H1 (cell line): Measurements from ENCODE around the gene CASP12. TPM values are rescaled to one million over a fixed set of nuclear protein-coding genes. Genes with fewer than 3 reads are reported as not detected.
"Not testable (repeated sequence)": the region's sequence is repeated elsewhere in the genome, so short reads cannot be mapped to it uniquely, and the experiment has no call there.

Source experiments
- CTCF ChIA-PET: fragments of 300-600 bp; sonication (Branson Sonifier 250); formaldehyde crosslinking; loops from one replicate; lab custom pipeline; 2021; ENCODE audit not compliant: partially characterized antibody; lab: Charles Lee
- POLR2A ChIA-PET: fragments of 300-600 bp; sonication (Branson Sonifier 250); formaldehyde crosslinking; loops from one replicate; lab custom pipeline; 2021; ENCODE audit warnings: inconsistent platforms; ENCODE audit not compliant: partially characterized antibody; lab: Charles Lee
- DNase-seq, 2 experiments: peaks; one replicate each; pipeline versions ENCODE4 v3.0.0 to v3.0.0-alpha.2; 2010 to 2022; ENCODE audit warnings: low spot score in 2 of 2, low read depth in 1 of 2, mixed read lengths in 1 of 2
- FAIRE-seq: peaks from 2 replicates; lab custom pipeline; 2011; peaks lifted over from hg19 to GRCh38; lab: Jason Lieb, UNC
- H2AFZ ChIP-seq: 2 replicates; pipeline ENCODE4 v1.8.1; 2012; ENCODE audit warnings: low read length, inconsistent platforms
- H2AK5ac ChIP-seq: 2 replicates; pipeline ENCODE4 v1.6.1; 2013; ENCODE audit warnings: low read depth, low read length
- H2BK120ac ChIP-seq: replicated peaks from 2 replicates; pipeline ENCODE3; 2013; ENCODE audit warnings: low read depth, low read length, inconsistent platforms
- H2BK12ac ChIP-seq: 2 replicates; pipeline ENCODE4 v1.6.1; 2013; ENCODE audit warnings: low read depth, low read length
- H2BK15ac ChIP-seq: 2 replicates; pipeline ENCODE4 v1.6.1; 2013; ENCODE audit warnings: low read length
- H2BK20ac ChIP-seq: 2 replicates; pipeline ENCODE4 v1.6.1; 2013; ENCODE audit warnings: low read length
- H2BK5ac ChIP-seq: 2 replicates; pipeline ENCODE4 v1.6.1; 2013; ENCODE audit warnings: low read depth, low read length
- H3K14ac ChIP-seq: 2 replicates; pipeline ENCODE4 v1.6.1; 2013; ENCODE audit warnings: inconsistent platforms; ENCODE audit not compliant: insufficient read length
- H3K18ac ChIP-seq: 2 replicates; pipeline ENCODE4 v1.6.1; 2013; ENCODE audit warnings: low read length; ENCODE audit errors: extremely low read depth
- H3K23ac ChIP-seq: 2 replicates; pipeline ENCODE4 v1.6.1; 2013; ENCODE audit warnings: inconsistent platforms; ENCODE audit not compliant: insufficient read length
- H3K23me2 ChIP-seq: 2 replicates; pipeline ENCODE4 v1.6.1; 2013; ENCODE audit warnings: low read depth, low read length
- H3K27ac ChIP-seq: 2 replicates; pipeline ENCODE4 v1.6.1; 2011; ENCODE audit warnings: low read depth, low read length, inconsistent platforms
- H3K27me3 ChIP-seq, 4 experiments: replicated peaks in 1 of 4; 1 replicate in 1 of 4; 2 replicates in 3 of 4; pipeline versions ENCODE4 v1.6.1 to v1.8.1; 2011 to 2013; ENCODE audit warnings: low read length in 3 of 4, mild to moderate bottlenecking in 3 of 4, inconsistent platforms in 2 of 4, mixed read lengths in 2 of 4, moderate library complexity in 1 of 4; ENCODE audit not compliant: control insufficient read depth in 3 of 4, insufficient read depth in 3 of 4; ENCODE audit errors: extremely low read depth in 1 of 4
- H3K36me3 ChIP-seq, 4 experiments: 2 replicates each; pipeline versions ENCODE4 v1.6.1 to v1.8.1; 2011 to 2013; ENCODE audit warnings: mild to moderate bottlenecking in 4 of 4, low read length in 3 of 4, moderate library complexity in 2 of 4, control low read depth in 1 of 4, inconsistent platforms in 1 of 4; ENCODE audit not compliant: insufficient read depth in 4 of 4, control insufficient read depth in 2 of 4
- H3K4ac ChIP-seq: replicated peaks from 2 replicates; pipeline ENCODE3; 2013; ENCODE audit warnings: low read length, low read depth, mixed read lengths, inconsistent platforms; ENCODE audit not compliant: insufficient read length
- H3K4me1 ChIP-seq, 4 experiments: replicated peaks in 1 of 4; 1 replicate in 1 of 4; 2 replicates in 3 of 4; pipeline versions ENCODE4 v1.6.1 to v1.8.1; 2011 to 2013; ENCODE audit warnings: low read length in 3 of 4, inconsistent platforms in 2 of 4, mixed read lengths in 1 of 4; ENCODE audit not compliant: insufficient read depth in 4 of 4, control insufficient read depth in 3 of 4
- H3K4me2 ChIP-seq, 2 experiments: 2 replicates each; pipeline versions ENCODE4 v1.6.1 to v1.8.1; 2011 to 2013; ENCODE audit warnings: low read depth in 2 of 2, low read length in 2 of 2, control low read depth in 1 of 2, inconsistent platforms in 1 of 2, mild to moderate bottlenecking in 1 of 2; ENCODE audit not compliant: insufficient read depth in 1 of 2
- H3K4me3 ChIP-seq, 4 experiments: fragments of 200-600, 300-600 bp in 1 of 4; sonication (generic), shearing (Covaris generic), sonication (Bioruptor Twin) in 1 of 4; 2 replicates each; pipeline versions ENCODE4 v1.5.1 to v1.8.1; 2011 to 2016; ENCODE audit warnings: low read length in 4 of 4, low read depth in 3 of 4, control low read depth in 2 of 4, inconsistent platforms in 2 of 4, mild to moderate bottlenecking in 2 of 4, mixed read lengths in 1 of 4, moderate library complexity in 1 of 4; ENCODE audit not compliant: insufficient read depth in 2 of 4; ENCODE audit errors: extremely low read depth in 1 of 4
- H3K56ac ChIP-seq: replicated peaks from 2 replicates; pipeline ENCODE3; 2013; ENCODE audit warnings: low read depth, mild to moderate bottlenecking, mixed read lengths, low read length, inconsistent platforms; ENCODE audit not compliant: insufficient read length
- H3K79me1 ChIP-seq: 2 replicates; pipeline ENCODE4 v1.6.1; 2013; ENCODE audit warnings: low read depth, low read length, control low read depth
- H3K79me2 ChIP-seq, 2 experiments: 2 replicates each; pipeline versions ENCODE4 v1.6.1 to v1.8.1; 2012 to 2013; ENCODE audit warnings: low read length in 2 of 2, mild to moderate bottlenecking in 2 of 2, inconsistent platforms in 1 of 2; ENCODE audit not compliant: insufficient read depth in 2 of 2, control insufficient read depth in 1 of 2
- H3K9ac ChIP-seq, 4 experiments: replicated peaks in 1 of 4; 1 replicate in 1 of 4; 2 replicates in 3 of 4; pipeline versions ENCODE4 v1.6.1 to v1.8.1; 2011 to 2013; ENCODE audit warnings: low read depth in 3 of 4, low read length in 3 of 4, control low read depth in 2 of 4, mild to moderate bottlenecking in 2 of 4, moderate library complexity in 2 of 4, inconsistent platforms in 1 of 4; ENCODE audit errors: extremely low read depth in 1 of 4
- H3K9me3 ChIP-seq, 2 experiments: 2 replicates each; pipeline versions ENCODE4 v1.6.1 to v1.8.1; 2012 to 2013; ENCODE audit warnings: mild to moderate bottlenecking in 2 of 2, moderate library complexity in 2 of 2, control low read depth in 1 of 2, inconsistent platforms in 1 of 2, low read depth in 1 of 2, low read length in 1 of 2, mixed read lengths in 1 of 2; ENCODE audit not compliant: insufficient read depth in 2 of 2
- H4K20me1 ChIP-seq, 2 experiments: replicated peaks in 1 of 2; 2 replicates each; pipeline versions ENCODE3 to v1.8.1; 2011 to 2013; ENCODE audit warnings: inconsistent platforms in 2 of 2, low read length in 2 of 2, mild to moderate bottlenecking in 1 of 2; ENCODE audit not compliant: insufficient read depth in 2 of 2, control insufficient read depth in 1 of 2
- H4K5ac ChIP-seq: 2 replicates; pipeline ENCODE4 v1.6.1; 2013; ENCODE audit warnings: low read length, low read depth, mixed read lengths, inconsistent platforms; ENCODE audit not compliant: insufficient read length
- H4K8ac ChIP-seq: 2 replicates; pipeline ENCODE4 v1.8.0; 2013; ENCODE audit warnings: mild to moderate bottlenecking, moderate library complexity, low read length, inconsistent platforms; ENCODE audit not compliant: insufficient read depth; ENCODE audit errors: extremely low read depth
- H4K91ac ChIP-seq: replicated peaks from 2 replicates; pipeline ENCODE3; 2013; ENCODE audit warnings: low read length, mixed read lengths, inconsistent platforms; ENCODE audit not compliant: insufficient read length
- WGBS, 2 experiments: shearing (Covaris generic) in 1 of 2; methylation state at CpG; one replicate each; pipeline versions ENCODE4 v1.1.6 to v1.1.7; 2013 to 2015; ENCODE audit warnings: low lambda C conversion rate in 2 of 2, mixed read lengths in 2 of 2, inconsistent platforms in 1 of 2, low coverage in 1 of 2, missing lambda C conversion rate in 1 of 2; ENCODE audit not compliant: insufficient replicate concordance in 2 of 2, insufficient coverage in 1 of 2, insufficient read length in 1 of 2; ENCODE audit errors: extremely low coverage in 1 of 2, missing lambda C conversion rate in 1 of 2; 5-methylcytosine and 5-hydroxymethylcytosine counted together
- polyA plus RNA-seq, 7 experiments: library from polyadenylated mRNA; depleted of rRNA in 3 of 7; stranded (reverse) in 5 of 7; unstranded in 2 of 7; fragments of >200 nt in 5 of 7; fragments of 200-250 nt in 2 of 7; gene quantifications; 1 replicate in 5 of 7; 2 replicates in 1 of 7; 4 replicates in 1 of 7; pipeline versions ENCODE4 v1.2.1 to v1.2.3, GENCODE V29; 2011 to 2013; ENCODE audit warnings: missing spikeins in 2 of 7, mixed read lengths in 2 of 7
- total RNA-seq: library from RNA; stranded (reverse); fragmentation: NEBNext Ultra II Directional; extraction: Animal tissue kit (Norgen Biotek cat#: 25700); gene quantifications from 2 replicates; pipeline ENCODE4 v1.2.1, GENCODE V29; 2021

CASP12 gene
- total and polyA plus RNA-seq, 2 of the 8 experiments (the other 6 are each of a cell fraction or from before 2014, with no cell fraction given) = not detected

DNA sequence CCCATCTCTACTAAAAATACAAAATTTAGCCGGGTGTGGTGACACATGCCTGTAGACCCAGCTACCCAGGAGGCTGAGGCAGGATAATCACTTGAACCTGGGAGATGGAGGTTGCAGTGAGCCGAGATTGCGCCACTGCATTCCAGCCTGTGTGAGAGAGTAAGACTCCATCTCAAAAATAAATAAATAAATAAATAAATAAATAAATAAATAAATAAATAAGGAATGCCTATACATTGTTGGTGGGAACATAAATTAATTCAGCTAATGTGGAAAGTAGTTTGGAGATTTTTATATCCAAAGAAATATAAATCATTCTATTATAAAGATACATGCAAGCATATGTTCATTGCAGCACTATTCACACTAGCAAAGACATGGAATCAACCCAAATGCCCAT lies 35.8 kb upstream of the CASP12 start:
- H2BK20ac ChIP-seq, H3K4me2 ChIP-seq, H2BK15ac ChIP-seq, H3K4ac ChIP-seq, FAIRE-seq, H3K9ac ChIP-seq, H3K4me3 ChIP-seq, H3K36me3 ChIP-seq, DNase-seq, H4K5ac ChIP-seq, H3K14ac ChIP-seq, H2BK5ac ChIP-seq, POLR2A ChIA-PET, H3K79me1 ChIP-seq, H3K27ac ChIP-seq, H2AFZ ChIP-seq, H3K27me3 ChIP-seq, H3K18ac ChIP-seq, H3K9me3 ChIP-seq, H3K56ac ChIP-seq, H2AK5ac ChIP-seq, H3K4me1 ChIP-seq, H2BK120ac ChIP-seq, H4K20me1 ChIP-seq, H3K23ac ChIP-seq, H4K91ac ChIP-seq, H3K23me2 ChIP-seq, H2BK12ac ChIP-seq, H3K79me2 ChIP-seq, H4K8ac ChIP-seq: not testable (repeated sequence)
- CTCF ChIA-PET = interaction anchor here (2.6 kb wide), 1 partner anchor 12 kb away, joined by 8 read pairs; no protein-coding TSS in a partner anchor
- 95% methylated on average over 3 of the region's 3 CpGs; no CpG with 5 or more reads in 1 of the 2 experiments for WGBS, 2 experiments
